Neuron (in vitro differentiated cells): ENCODE data around the gene RGPD4.
"Not testable (repeated sequence)": the region's sequence is repeated elsewhere in the genome, so short reads cannot be mapped to it uniquely, and the experiment has no call there.

ENCODE experiments used
- H2AFZ ChIP-seq: one replicate; pipeline ENCODE4 v1.6.1; 2013; ENCODE audit warnings: low read depth, mild to moderate bottlenecking, inconsistent platforms, low read length, moderate library complexity
- H3K27me3 ChIP-seq: one replicate; pipeline ENCODE4 v1.6.1; 2013; ENCODE audit warnings: low read length; ENCODE audit not compliant: insufficient read depth
- H3K36me3 ChIP-seq: one replicate; pipeline ENCODE4 v1.6.1; 2013; ENCODE audit warnings: low read length; ENCODE audit not compliant: insufficient read depth
- H3K4me1 ChIP-seq: one replicate; pipeline ENCODE4 v1.6.1; 2013; ENCODE audit warnings: low read length; ENCODE audit not compliant: insufficient read depth
- H3K4me3 ChIP-seq: 2 replicates; pipeline ENCODE4 v1.5.1; 2013; ENCODE audit warnings: mild to moderate bottlenecking, low read length, moderate library complexity
- H3K9me3 ChIP-seq: one replicate; pipeline ENCODE4 v1.6.1; 2013; ENCODE audit warnings: low read length

The RGPD4 gene

GRCh38 chr2:107822302-107822701, 4.4 kb upstream of the RGPD4 start:
- Histone ChIP-seq H3K27me3 (no peaks in the 10 kb centered on the region), H3K4me3 (no peak overlapping the region), H3K9me3 (no peaks in the 10 kb centered on the region), H3K36me3 (no peaks in the 10 kb centered on the region), H2AFZ (no peak overlapping the region), H3K4me1 (no peaks in the 10 kb centered on the region)

GRCh38 chr2:107824451-107825205, 2.1 kb upstream of the RGPD4 start:
- Histone ChIP-seq H3K36me3 (no peaks in the 10 kb centered on the region), H3K9me3 (no peaks in the 10 kb centered on the region), H3K4me3 (no peak overlapping the region), H3K27me3 (no peaks in the 10 kb centered on the region), H2AFZ (no peak overlapping the region), H3K4me1 (no peaks in the 10 kb centered on the region)

GRCh38 chr2:107825206-107825563, 1.5 kb upstream of the RGPD4 start:
- H3K27me3 ChIP-seq, result no peaks in the 10 kb centered on the region
- H2AFZ ChIP-seq, result no peak overlapping the region
- no peak overlapping the region for H3K4me3 ChIP-seq
- no peaks in the 10 kb centered on the region for H3K4me1 ChIP-seq
- no peaks in the 10 kb centered on the region for H3K9me3 ChIP-seq
- H3K36me3 ChIP-seq, result no peaks in the 10 kb centered on the region

GRCh38 chr2:107829514-107829913, 2.8 kb downstream of the RGPD4 start:
- H3K9me3 ChIP-seq, H3K36me3 ChIP-seq, H3K4me3 ChIP-seq, H2AFZ ChIP-seq, H3K4me1 ChIP-seq, H3K27me3 ChIP-seq: not testable (repeated sequence)

GRCh38 chr2:107833152-107833551, 6.5 kb downstream of the RGPD4 start:
- H3K27me3 ChIP-seq, H3K4me1 ChIP-seq, H3K4me3 ChIP-seq, H2AFZ ChIP-seq, H3K9me3 ChIP-seq, H3K36me3 ChIP-seq: not testable (repeated sequence)

GRCh38 chr2:107833618-107834017, 6.9 kb downstream of the RGPD4 start:
- H3K36me3 ChIP-seq, H3K4me1 ChIP-seq, H3K9me3 ChIP-seq, H3K27me3 ChIP-seq, H2AFZ ChIP-seq, H3K4me3 ChIP-seq: not testable (repeated sequence)

- H3K4me3 ChIP-seq, H2AFZ ChIP-seq, H3K36me3 ChIP-seq, H3K27me3 ChIP-seq, H3K9me3 ChIP-seq, H3K4me1 ChIP-seq: not testable (repeated sequence)
These were observed 89.4 kb downstream of the RGPD4 start for GRCh38 chr2:107916121-107916520.

GRCh38 chr2:107916696-107917370, 90.1 kb downstream of the RGPD4 start:
- not testable (repeated sequence) for H3K9me3 ChIP-seq

GRCh38 chr2:107927034-107927534, 100.4 kb downstream of the RGPD4 start:
- H3K4me1 ChIP-seq, result no peaks in the 10 kb centered on the region
- H3K27me3 ChIP-seq, result no peaks in the 10 kb centered on the region
- H3K4me3 ChIP-seq, result no peak overlapping the region
- no peaks in the 10 kb centered on the region for H3K36me3 ChIP-seq
- no peak overlapping the region for H2AFZ ChIP-seq
- no peaks in the 10 kb centered on the region for H3K9me3 ChIP-seq

More at GRCh38 chr2:107916696-107917370, 90.1 kb downstream of the RGPD4 start:
- H3K4me1 ChIP-seq, H3K36me3 ChIP-seq, H3K27me3 ChIP-seq, H2AFZ ChIP-seq, H3K4me3 ChIP-seq: not testable (repeated sequence)

- no peaks in the 10 kb centered on the region for H3K9me3 ChIP-seq
- H3K27me3 ChIP-seq, result no peaks in the 10 kb centered on the region
- no peak overlapping the region for H3K4me3 ChIP-seq
- H3K36me3 ChIP-seq, result no peaks in the 10 kb centered on the region
- no peak overlapping the region for H2AFZ ChIP-seq
- H3K4me1 ChIP-seq, result no peaks in the 10 kb centered on the region
These were observed 104.7 kb downstream of the RGPD4 start for GRCh38 chr2:107931412-107931811.

- no peaks in the 10 kb centered on the region for H3K36me3 ChIP-seq
- H3K4me3 ChIP-seq, result no peak overlapping the region
- H3K4me1 ChIP-seq, result no peaks in the 10 kb centered on the region
- no peaks in the 10 kb centered on the region for H3K9me3 ChIP-seq
- no peaks in the 10 kb centered on the region for H3K27me3 ChIP-seq
- no peak overlapping the region for H2AFZ ChIP-seq
These were observed 105.8 kb downstream of the RGPD4 start for GRCh38 chr2:107932488-107932887.

GRCh38 chr2:107932979-107933378, 106.3 kb downstream of the RGPD4 start:
- H3K4me1 ChIP-seq, result no peaks in the 10 kb centered on the region
- no peaks in the 10 kb centered on the region for H3K27me3 ChIP-seq
- H3K36me3 ChIP-seq, result no peaks in the 10 kb centered on the region
- H2AFZ ChIP-seq, result no peak overlapping the region
- H3K9me3 ChIP-seq, result no peaks in the 10 kb centered on the region
- H3K4me3 ChIP-seq, result no peak overlapping the region

- no peaks in the 10 kb centered on the region for H3K9me3 ChIP-seq
- H2AFZ ChIP-seq, result no peak overlapping the region
- no peaks in the 10 kb centered on the region for H3K27me3 ChIP-seq
- no peak overlapping the region for H3K4me3 ChIP-seq
- H3K4me1 ChIP-seq, result no peaks in the 10 kb centered on the region
- H3K36me3 ChIP-seq, result no peaks in the 10 kb centered on the region
These were observed 110.0 kb downstream of the RGPD4 start for GRCh38 chr2:107936433-107937359.
